K562 (cell line): ENCODE data around the gene ZMIZ1. TPM values are rescaled to one million over a fixed set of nuclear protein-coding genes. Genes with fewer than 3 reads are reported as not detected.

ENCODE experiments used
- DEAF1 ChIP-seq: fragments of 450-650 bp; formaldehyde crosslinking; IDR thresholded peaks from 2 replicates; pipeline ENCODE4 v1.4.0; 2020; ENCODE audit warnings: mild to moderate bottlenecking, moderate library complexity
- DNMT1 ChIP-seq: fragments of 450-650 bp; IDR thresholded peaks from 2 replicates; pipeline ENCODE4 v1.6.1; 2016; ENCODE audit warnings: antibody characterized with exemption, mild to moderate bottlenecking
- ELF4 ChIP-seq: fragments of 450-650 bp; formaldehyde crosslinking; IDR thresholded peaks from 2 replicates; pipeline ENCODE4 v1.4.0; 2022; ENCODE audit warnings: missing genetic modification characterization
- FUS ChIP-seq: fragments of 200-400 bp; formaldehyde crosslinking; optimal IDR thresholded peaks from 2 replicates; pipeline ENCODE3; 2017; ENCODE audit warnings: low read depth, low read length
- IRF9 ChIP-seq: fragments of 450-650 bp; IDR thresholded peaks from 2 replicates; pipeline ENCODE4 v1.6.1; 2016; ENCODE audit warnings: missing biosample characterization, missing genetic modification characterization
- L3MBTL2 ChIP-seq: fragments of 450-650 bp; IDR thresholded peaks from 2 replicates; pipeline ENCODE4 v1.6.1; 2016; ENCODE audit warnings: mild to moderate bottlenecking, moderate library complexity
- MLLT1 ChIP-seq, 2 experiments: fragments of 450-650 bp; IDR thresholded peaks; 2 replicates each; pipeline ENCODE4 v1.6.1; 2016
- PHF8 ChIP-seq: fragments of 200-600 bp; sonication (generic); IDR thresholded peaks from 2 replicates; pipeline ENCODE4 v1.6.1; 2012; ENCODE audit warnings: mixed run types, mild to moderate bottlenecking, inconsistent platforms, low read length, moderate library complexity, borderline replicate concordance
- POLR2H ChIP-seq: IDR thresholded peaks from 2 replicates; pipeline ENCODE4 v1.6.1; 2016; ENCODE audit warnings: missing genetic modification characterization, low read depth, mild to moderate bottlenecking, control low read depth, missing compliant biosample characterization, moderate library complexity
- RREB1 ChIP-seq: fragments of 250-450 bp; sonication (Bioruptor Pico); IDR thresholded peaks from 2 replicates; pipeline ENCODE4 v1.4.0; 2020
- USF1 ChIP-seq: sonication (generic); formaldehyde crosslinking; IDR thresholded peaks from 2 replicates; pipeline ENCODE4 v1.9.0; 2022; ENCODE audit warnings: mild to moderate bottlenecking, missing genetic modification reagents
- ZEB2 ChIP-seq: fragments of 450-650 bp; IDR thresholded peaks from 2 replicates; pipeline ENCODE4 v1.6.1; 2016
- ZNF384 ChIP-seq: IDR thresholded peaks from 2 replicates; pipeline ENCODE4 v1.6.1; 2012; ENCODE audit warnings: low read depth, low read length, improper control_type of control experiment
- ZNF699 ChIP-seq: fragments of 250-450 bp; sonication (Bioruptor Pico); IDR thresholded peaks from 2 replicates; pipeline ENCODE4 v1.8.0; 2021; ENCODE audit warnings: mild to moderate bottlenecking, moderate library complexity; ENCODE audit not compliant: insufficient replicate concordance
- polyA plus RNA-seq, 8 experiments: library from polyadenylated mRNA; depleted of rRNA in 4 of 8; stranded (reverse) in 5 of 8; unstranded in 3 of 8; fragments of >200 nt; fragmentation: Nextera tagmentation in 2 of 8; fragmentation: Illumina TruSeq in 1 of 8; extraction: Ambion mirVana in 2 of 8; extraction: Trizol in 1 of 8; gene quantifications; 2 replicates each; pipeline versions ENCODE4 v1.2.1 to v1.2.3, GENCODE V29; 2011 to 2014; ENCODE audit warnings: inconsistent platforms in 1 of 8, missing spikeins in 1 of 8
- total RNA-seq, 7 experiments: library from RNA; depleted of rRNA in 6 of 7; stranded (reverse); fragments of >200 nt in 6 of 7; fragmentation: Illumina TruSeq in 2 of 7; extraction: Trizol in 2 of 7; gene quantifications; 2 replicates each; pipeline versions ENCODE4 v1.2.1 to v1.2.3, GENCODE V29; 2011 to 2021; ENCODE audit warnings: low replicate concordance in 1 of 7

Gene ZMIZ1
- total and polyA plus RNA-seq, 9 of the 15 experiments (the other 6 are each of a cell fraction or from before 2014, with no cell fraction given) = 1.0 to 37.3 (median 4.3) TPM

DNA sequence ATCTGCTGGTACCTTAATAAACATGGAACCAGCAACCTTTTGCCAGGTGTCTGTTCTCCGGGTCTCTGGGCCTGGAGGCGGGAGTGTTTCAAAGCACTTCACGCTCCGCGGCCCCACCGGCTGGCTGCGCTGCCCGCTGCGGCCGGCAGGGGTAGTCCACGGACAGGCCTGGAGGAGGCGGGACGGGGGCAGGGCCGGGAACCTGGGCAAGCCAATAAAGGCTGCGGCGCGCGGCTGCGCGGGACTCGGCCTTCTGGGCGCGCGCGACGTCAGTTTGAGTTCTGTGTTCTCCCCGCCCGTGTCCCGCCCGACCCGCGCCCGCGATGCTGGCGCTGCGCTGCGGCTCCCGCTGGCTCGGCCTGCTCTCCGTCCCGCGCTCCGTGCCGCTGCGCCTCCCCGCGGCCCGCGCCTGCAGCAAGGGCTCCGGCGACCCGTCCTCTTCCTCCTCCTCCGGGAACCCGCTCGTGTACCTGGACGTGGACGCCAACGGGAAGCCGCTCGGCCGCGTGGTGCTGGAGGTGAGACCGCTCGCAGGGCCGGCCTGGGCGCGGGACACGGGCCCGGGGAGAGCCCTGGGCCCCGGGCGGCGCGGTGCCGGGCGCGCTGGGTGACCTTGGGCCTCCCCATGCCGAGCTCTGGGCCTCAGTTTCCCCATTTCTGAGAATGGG lies 278.6 kb downstream of the ZMIZ1 start, which contains the start of gene PPIF (continued):
- TF ChIP-seq RREB1 (CRISPR knock-in tag) = no peak
- TF ChIP-seq DEAF1 (CRISPR knock-in tag) = peak; percentile 46; the same call in 1 of the 2 replicates
- no peak for TF ChIP-seq ZNF384
- TF ChIP-seq IRF9 (tag) = no peak
- no peak for TF ChIP-seq ELF4 (CRISPR knock-in tag)
- TF ChIP-seq DNMT1 = no peak
- TF ChIP-seq MLLT1 (IDR thresholded peaks at IDR 0.05) = no peak
- TF ChIP-seq USF1 = no peak
- TF ChIP-seq POLR2H (tag) = peak; percentile 90; the same call in 1 of the 2 replicates
- peak; percentile 80; the same call in 1 of the 2 replicates for TF ChIP-seq PHF8
- TF ChIP-seq FUS = peak; percentile 99
- TF ChIP-seq L3MBTL2 = no peak
- TF ChIP-seq ZEB2 = no peak
- TF ChIP-seq ZNF699 (CRISPR knock-in tag) = no peak
